Measurements from ENCODE around the gene MED10.

Gene MED10

DNA sequence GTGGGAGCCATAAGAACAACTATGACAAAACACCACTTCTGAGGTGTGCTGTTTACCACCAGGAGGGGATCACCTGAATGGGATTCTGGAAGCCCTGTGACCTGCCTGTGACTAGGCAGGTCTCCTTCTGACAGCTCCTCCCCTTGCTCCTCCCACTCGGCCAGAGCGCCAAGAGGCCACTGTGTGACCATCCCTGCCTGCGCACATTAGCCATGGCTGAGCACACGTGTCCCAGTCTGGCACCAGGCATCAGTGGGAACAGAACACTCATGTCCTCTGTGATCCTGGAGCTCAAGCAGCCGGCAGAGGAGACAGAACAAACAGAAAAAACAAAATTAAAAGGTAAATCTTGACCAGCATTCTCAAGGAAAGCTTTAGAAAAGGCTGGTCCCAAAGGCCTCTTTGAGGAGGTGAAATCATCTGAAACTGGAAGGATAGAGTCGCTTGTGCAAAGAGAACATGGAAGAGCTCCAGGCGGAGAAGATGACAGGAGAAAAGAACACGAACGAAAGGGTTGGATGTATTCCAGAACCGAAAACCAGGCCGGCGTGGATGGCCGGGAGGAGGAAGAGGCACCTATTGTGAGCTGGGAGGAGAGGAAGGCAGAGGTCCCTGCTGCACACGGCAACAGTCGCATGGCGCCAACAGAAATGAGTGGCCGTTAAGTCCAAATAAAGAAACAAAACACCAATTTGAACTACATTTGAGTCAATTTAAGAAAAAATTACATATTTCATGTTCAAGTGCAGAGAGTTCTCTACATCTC lies 5.1 kb downstream of the MED10 start:
- no CpG with 5 or more reads among the region's 17 CpGs for WGBS, 2 donors (ENCODE audit: extremely low coverage in 2 of 2, insufficient read length in 2 of 2, insufficient replicate concordance in 1 of 2)
- H3K18ac ChIP-seq (ENCODE audit: low read length), result no peak overlapping the region

GRCh38 chr5:6372251-6373080 lies 5.9 kb downstream of the MED10 start:
- Histone ChIP-seq H2BK5ac (ENCODE audit: low read length) (no peak overlapping the region), H2BK120ac (ENCODE audit: low read depth, low read length) (no peak overlapping the region), H3K4me3 (ENCODE audit: low read length in 2 of 2) (no peak overlapping the region), H3K27ac (replicated peaks; ENCODE audit: low read length) (no peak overlapping the region), H2BK15ac (ENCODE audit: low read length) (no peak overlapping the region), H2AFZ (ENCODE audit: low read length) (no peak overlapping the region), H3K23ac (ENCODE audit: low read depth, low read length, poor library complexity) (no peak overlapping the region), H4K8ac (ENCODE audit: low read depth, low read length) (no peak overlapping the region), H2AK5ac (ENCODE audit: low read depth, low read length) (no peak overlapping the region), H4K91ac (ENCODE audit: low read depth, low read length, poor library complexity) (no peak overlapping the region), H3K9me3 (replicated peaks in 1 of 2; ENCODE audit: control insufficient read depth in 2 of 2, insufficient read depth in 1 of 2, low read depth in 1 of 2, low read length in 2 of 2) (peaks cover 0 to 3% of the 10 kb centered on the region in 2 donors), H3K4ac (ENCODE audit: low read length) (no peak overlapping the region), H3K79me1 (ENCODE audit: low read depth, low read length) (peaks cover 1% of the 10 kb centered on the region), H3K18ac (ENCODE audit: low read length) (no peak overlapping the region), H3K27me3 (ENCODE audit: control insufficient read depth in 3 of 3, insufficient read depth in 3 of 3, low read depth in 1 of 3, low read length in 3 of 3) (no peaks in the 10 kb centered on the region), H2BK12ac (ENCODE audit: low read length) (no peak overlapping the region), H3K4me1 (ENCODE audit: control insufficient read depth in 2 of 2, insufficient read depth in 1 of 2, low read depth in 1 of 2, low read length in 2 of 2) (peaks cover 2 to 6% of the 10 kb centered on the region in 2 donors), H3K36me3 (replicated peaks in 1 of 2; ENCODE audit: control insufficient read depth in 2 of 2, insufficient read depth in 2 of 2, low read length in 2 of 2) (peaks cover 43 to 91% of the 10 kb centered on the region in 2 donors), H3K14ac (ENCODE audit: low read length) (no peak overlapping the region), H3K4me2 (ENCODE audit: insufficient read depth, low read length, poor library complexity, severe bottlenecking) (no peak overlapping the region), H3K9ac (ENCODE audit: low read depth, low read length, poor library complexity) (no peak overlapping the region)
- no peak for DNase-seq (ENCODE audit: low spot score)
- WGBS, 2 donors (ENCODE audit: extremely low coverage in 2 of 2, insufficient read length in 2 of 2, insufficient replicate concordance in 1 of 2), result no CpG with 5 or more reads among the region's 23 CpGs

More for the DNA sequence above, 5.1 kb downstream of the MED10 start:
- Histone ChIP-seq H3K4ac (ENCODE audit: low read length) (no peak overlapping the region), H3K4me2 (ENCODE audit: insufficient read depth, low read length, poor library complexity, severe bottlenecking) (no peak overlapping the region), H3K9me3 (replicated peaks in 1 of 2; ENCODE audit: control insufficient read depth in 2 of 2, insufficient read depth in 1 of 2, low read depth in 1 of 2, low read length in 2 of 2) (peaks cover 0 to 3% of the 10 kb centered on the region in 2 donors), H2BK5ac (ENCODE audit: low read length) (no peak overlapping the region), H2AK5ac (ENCODE audit: low read depth, low read length) (no peak overlapping the region), H4K8ac (ENCODE audit: low read depth, low read length) (no peak overlapping the region), H3K27ac (replicated peaks; ENCODE audit: low read length) (no peak overlapping the region), H3K27me3 (ENCODE audit: control insufficient read depth in 3 of 3, insufficient read depth in 3 of 3, low read depth in 1 of 3, low read length in 3 of 3) (no peaks in the 10 kb centered on the region), H2BK15ac (ENCODE audit: low read length) (no peak overlapping the region), H3K9ac (ENCODE audit: low read depth, low read length, poor library complexity) (no peak overlapping the region), H3K4me3 (ENCODE audit: low read length in 2 of 2) (no peak overlapping the region), H3K14ac (ENCODE audit: low read length) (no peak overlapping the region), H2AFZ (ENCODE audit: low read length) (no peak overlapping the region), H2BK120ac (ENCODE audit: low read depth, low read length) (no peak overlapping the region), H3K79me1 (ENCODE audit: low read depth, low read length) (peaks cover 7% of the 10 kb centered on the region), H3K4me1 (ENCODE audit: control insufficient read depth in 2 of 2, insufficient read depth in 1 of 2, low read depth in 1 of 2, low read length in 2 of 2) (peaks cover 3 to 6% of the 10 kb centered on the region in 2 donors), H2BK12ac (ENCODE audit: low read length) (no peak overlapping the region), H3K36me3 (replicated peaks in 1 of 2; ENCODE audit: control insufficient read depth in 2 of 2, insufficient read depth in 2 of 2, low read length in 2 of 2) (peaks cover 43 to 91% of the 10 kb centered on the region in 2 donors), H4K91ac (ENCODE audit: low read depth, low read length, poor library complexity) (no peak overlapping the region), H3K23ac (ENCODE audit: low read depth, low read length, poor library complexity) (no peak overlapping the region)
- no peak for DNase-seq (ENCODE audit: low spot score)

DNA sequence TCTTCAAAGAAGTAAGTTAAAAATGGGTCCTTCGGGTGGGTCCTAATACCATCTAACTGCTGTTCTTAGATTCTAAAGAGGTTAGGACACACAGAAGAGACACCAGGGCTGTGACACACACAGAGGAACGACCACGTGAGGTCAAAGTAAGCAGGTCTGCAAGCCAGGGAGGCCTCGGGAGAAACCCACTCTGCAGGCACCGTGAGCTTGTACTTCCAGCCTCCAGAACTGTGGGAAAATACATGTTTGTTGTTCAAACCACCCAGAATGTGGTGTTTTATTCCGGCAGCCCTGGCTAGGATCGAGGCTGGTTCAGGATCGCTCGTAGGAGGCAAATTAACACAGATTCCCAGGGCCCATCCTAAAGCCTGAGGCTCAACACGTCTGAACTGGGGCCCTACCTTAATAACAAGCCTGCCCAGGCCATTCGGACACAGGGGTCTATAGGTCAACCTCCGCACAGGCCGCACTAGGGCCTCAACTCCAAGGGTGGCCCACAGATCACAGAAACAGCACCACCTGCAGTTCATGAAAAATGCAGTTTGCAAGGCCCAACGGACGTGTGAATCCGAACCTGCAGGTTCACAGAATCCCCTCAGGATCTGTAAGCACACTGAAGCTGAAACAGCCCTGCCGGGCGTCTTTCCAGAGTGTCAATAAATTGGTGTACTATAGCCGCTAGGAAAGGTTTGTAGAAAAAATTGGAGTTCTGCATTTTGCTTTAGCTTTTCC lies 7.1 kb downstream of the MED10 start:
- no peak overlapping the region for H3K27ac ChIP-seq (replicated peaks; ENCODE audit: low read length)
- H3K27me3 ChIP-seq (ENCODE audit: control insufficient read depth in 3 of 3, insufficient read depth in 3 of 3, low read depth in 1 of 3, low read length in 3 of 3), result no peaks in the 10 kb centered on the region
- H3K79me1 ChIP-seq (ENCODE audit: low read depth, low read length), result no peaks in the 10 kb centered on the region
- no peak overlapping the region for H3K4me2 ChIP-seq (ENCODE audit: insufficient read depth, low read length, poor library complexity, severe bottlenecking)
- H2AFZ ChIP-seq (ENCODE audit: low read length), result no peak overlapping the region
- H3K9ac ChIP-seq (ENCODE audit: low read depth, low read length, poor library complexity), result no peak overlapping the region
- no peak overlapping the region for H2BK5ac ChIP-seq (ENCODE audit: low read length)
- no peak overlapping the region for H4K8ac ChIP-seq (ENCODE audit: low read depth, low read length)
- no peak overlapping the region for H3K4me3 ChIP-seq (ENCODE audit: low read length in 2 of 2)
- WGBS, 2 donors (ENCODE audit: extremely low coverage in 2 of 2, insufficient read length in 2 of 2, insufficient replicate concordance in 1 of 2), result no CpG with 5 or more reads among the region's 19 CpGs
- no peak overlapping the region for H2BK15ac ChIP-seq (ENCODE audit: low read length)
- peaks cover 41 to 80% of the 10 kb centered on the region in 2 donors for H3K36me3 ChIP-seq (replicated peaks in 1 of 2; ENCODE audit: control insufficient read depth in 2 of 2, insufficient read depth in 2 of 2, low read length in 2 of 2)
- no peak overlapping the region for H2BK120ac ChIP-seq (ENCODE audit: low read depth, low read length)
- no peak overlapping the region for H4K91ac ChIP-seq (ENCODE audit: low read depth, low read length, poor library complexity)
- H3K23ac ChIP-seq (ENCODE audit: low read depth, low read length, poor library complexity), result no peak overlapping the region
- H3K4me1 ChIP-seq (ENCODE audit: control insufficient read depth in 2 of 2, insufficient read depth in 1 of 2, low read depth in 1 of 2, low read length in 2 of 2), result no peaks in the 10 kb centered on the region
- H3K4ac ChIP-seq (ENCODE audit: low read length), result no peak overlapping the region
- no peak for DNase-seq (ENCODE audit: low spot score)
- H3K9me3 ChIP-seq (replicated peaks in 1 of 2; ENCODE audit: control insufficient read depth in 2 of 2, insufficient read depth in 1 of 2, low read depth in 1 of 2, low read length in 2 of 2), result peaks cover 0 to 3% of the 10 kb centered on the region in 2 donors
- no peak overlapping the region for H2AK5ac ChIP-seq (ENCODE audit: low read depth, low read length)
- no peak overlapping the region for H3K14ac ChIP-seq (ENCODE audit: low read length)
- H2BK12ac ChIP-seq (ENCODE audit: low read length), result no peak overlapping the region
- no peak overlapping the region for H3K18ac ChIP-seq (ENCODE audit: low read length)
